ENCODE data around the gene NCBP3.

GRCh38 chr17:3805581-3805980, 40.5 kb downstream of the NCBP3 start:
- TF ChIP-seq ZNF274 (IDR thresholded peaks at IDR 0.05; ENCODE audit: low read length) (no peak), ZNF274 (tag by site-specific recombination; IDR thresholded peaks at IDR 0.05; ENCODE audit: borderline replicate concordance) (no peak), GLI4 (tag by site-specific recombination; IDR thresholded peaks at IDR 0.05) (no peak), CTCF (tag by site-specific recombination; IDR thresholded peaks at IDR 0.05) (no peak), KLF9 (tag by site-specific recombination; IDR thresholded peaks at IDR 0.05; ENCODE audit: low read depth) (no peak)

Data from HEK293 (cell line).